MM.1S (cell line): ENCODE measurements around the gene PPP1R14C.

Experiments
- DNase-seq: peaks from one replicate; pipeline ENCODE4 v3.0.0-alpha.2; 2015
- H2AFZ ChIP-seq: fragments of 300-600 bp; sonication (generic); 2 replicates; pipeline ENCODE4 v1.6.0; 2016; ENCODE audit warnings: antibody characterized with exemption, low read length
- H3F3A ChIP-seq: fragments of 300-600 bp; sonication (generic); 2 replicates; pipeline ENCODE4 v1.6.1; 2016; ENCODE audit warnings: mild to moderate bottlenecking, antibody characterized with exemption, low read length, moderate library complexity, mixed read lengths; ENCODE audit not compliant: insufficient read depth
- H3K27ac ChIP-seq: fragments of 300-600 bp; sonication (generic); 2 replicates; pipeline ENCODE4 v1.5.1; 2016; ENCODE audit warnings: mild to moderate bottlenecking, low read length
- H3K27me3 ChIP-seq: fragments of 300-600 bp; sonication (generic); replicated peaks from 2 replicates; pipeline ENCODE4 v1.6.0; 2016; ENCODE audit warnings: low read length; ENCODE audit not compliant: insufficient read depth
- H3K36me3 ChIP-seq: fragments of 300-600 bp; sonication (generic); replicated peaks from 2 replicates; pipeline ENCODE4 v1.6.1; 2016; ENCODE audit warnings: mild to moderate bottlenecking, low read length, mixed read lengths; ENCODE audit not compliant: insufficient read depth
- H3K4me1 ChIP-seq: fragments of 300-600 bp; sonication (generic); 2 replicates; pipeline ENCODE4 v1.6.1; 2016; ENCODE audit warnings: low read length, mixed read lengths
- H3K4me2 ChIP-seq: fragments of 300-600 bp; sonication (generic); 2 replicates; pipeline ENCODE4 v1.6.0; 2016; ENCODE audit warnings: low read depth, low read length
- H3K4me3 ChIP-seq: fragments of 300-600 bp; sonication (generic); 2 replicates; pipeline ENCODE4 v1.5.1; 2016; ENCODE audit warnings: low read length, mixed read lengths
- H3K79me2 ChIP-seq: fragments of 300-600 bp; sonication (generic); 2 replicates; pipeline ENCODE4 v1.6.1; 2016; ENCODE audit warnings: mixed run types, low read length, mixed read lengths
- H3K9ac ChIP-seq: fragments of 300-600 bp; sonication (generic); 2 replicates; pipeline ENCODE4 v1.6.1; 2016; ENCODE audit warnings: low read length, mixed read lengths
- H3K9me2 ChIP-seq: fragments of 300-600 bp; sonication (generic); replicated peaks from 2 replicates; pipeline ENCODE4 v1.6.1; 2016; ENCODE audit warnings: mild to moderate bottlenecking, low read length, mixed read lengths; ENCODE audit not compliant: insufficient read depth
- H3K9me3 ChIP-seq: fragments of 300-600 bp; sonication (generic); replicated peaks from 2 replicates; pipeline ENCODE4 v1.6.1; 2016; ENCODE audit warnings: mild to moderate bottlenecking, low read length, mixed read lengths; ENCODE audit not compliant: insufficient read depth
- H4K20me1 ChIP-seq: fragments of 300-600 bp; sonication (generic); 2 replicates; pipeline ENCODE4 v1.6.1; 2016; ENCODE audit warnings: mild to moderate bottlenecking, low read length, moderate library complexity, mixed read lengths; ENCODE audit not compliant: insufficient read depth
- EZH2 ChIP-seq: fragments of 300-600 bp; sonication (generic); optimal IDR thresholded peaks from 2 replicates; pipeline ENCODE3; 2017; ENCODE audit warnings: low read depth, mild to moderate bottlenecking, antibody characterized with exemption, low read length, mixed read lengths
- EZH2phosphoT487 ChIP-seq: fragments of 300-600 bp; sonication (generic); IDR thresholded peaks from 2 replicates; pipeline ENCODE4 v1.6.1; 2018; ENCODE audit warnings: antibody characterized with exemption, low read length
- TF ChIP-seq, protein P1 (sequence below): fragments of 300-600 bp; sonication (generic); IDR thresholded peaks from 2 replicates; pipeline ENCODE4 v1.5.1; 2016; ENCODE audit warnings: antibody characterized with exemption, low read length, mixed read lengths

The PPP1R14C gene

DNA sequence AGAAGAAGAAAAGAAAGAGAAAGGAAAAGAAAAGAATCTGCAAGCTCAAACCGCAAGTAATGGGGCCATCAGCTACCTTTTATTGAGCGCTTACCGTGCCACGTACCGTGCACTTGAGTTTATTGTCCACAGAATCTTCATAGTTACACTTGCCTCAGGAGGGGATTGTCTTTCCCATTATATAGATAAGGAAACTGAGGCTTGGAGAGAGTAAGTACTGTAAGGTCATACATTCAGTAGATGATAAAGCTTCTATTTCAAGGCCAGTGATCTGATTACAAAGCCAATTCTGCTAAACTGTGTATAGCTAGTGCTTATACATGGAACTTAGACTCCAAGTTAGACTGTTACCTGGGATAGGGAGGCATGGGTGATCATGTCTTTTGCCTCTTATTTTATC lies 115.5 kb downstream of the PPP1R14C start:
- Histone ChIP-seq H2AFZ (no peak overlapping the region), H3K4me3 (no peak overlapping the region), H3K27me3 (no peaks in the 10 kb centered on the region), H3K9ac (no peak overlapping the region), H3K9me3 (no peaks in the 10 kb centered on the region), H3K4me2 (no peak overlapping the region), H3K36me3 (no peaks in the 10 kb centered on the region), H3K79me2 (no peaks in the 10 kb centered on the region), H4K20me1 (no peaks in the 10 kb centered on the region), H3K27ac (no peak overlapping the region), H3K4me1 (no peaks in the 10 kb centered on the region), H3F3A (no peaks in the 10 kb centered on the region), H3K9me2 (no peaks in the 10 kb centered on the region)
- DNase-seq, result no peak
- TF ChIP-seq, protein P1, sequence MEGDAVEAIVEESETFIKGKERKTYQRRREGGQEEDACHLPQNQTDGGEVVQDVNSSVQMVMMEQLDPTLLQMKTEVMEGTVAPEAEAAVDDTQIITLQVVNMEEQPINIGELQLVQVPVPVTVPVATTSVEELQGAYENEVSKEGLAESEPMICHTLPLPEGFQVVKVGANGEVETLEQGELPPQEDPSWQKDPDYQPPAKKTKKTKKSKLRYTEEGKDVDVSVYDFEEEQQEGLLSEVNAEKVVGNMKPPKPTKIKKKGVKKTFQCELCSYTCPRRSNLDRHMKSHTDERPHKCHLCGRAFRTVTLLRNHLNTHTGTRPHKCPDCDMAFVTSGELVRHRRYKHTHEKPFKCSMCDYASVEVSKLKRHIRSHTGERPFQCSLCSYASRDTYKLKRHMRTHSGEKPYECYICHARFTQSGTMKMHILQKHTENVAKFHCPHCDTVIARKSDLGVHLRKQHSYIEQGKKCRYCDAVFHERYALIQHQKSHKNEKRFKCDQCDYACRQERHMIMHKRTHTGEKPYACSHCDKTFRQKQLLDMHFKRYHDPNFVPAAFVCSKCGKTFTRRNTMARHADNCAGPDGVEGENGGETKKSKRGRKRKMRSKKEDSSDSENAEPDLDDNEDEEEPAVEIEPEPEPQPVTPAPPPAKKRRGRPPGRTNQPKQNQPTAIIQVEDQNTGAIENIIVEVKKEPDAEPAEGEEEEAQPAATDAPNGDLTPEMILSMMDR, result no peak
- TF ChIP-seq EZH2, result no peak
- no peak for TF ChIP-seq EZH2phosphoT487

GRCh38 chr6:150260931-150261330 lies 118.1 kb downstream of the PPP1R14C start:
- H3K79me2 ChIP-seq, result no peaks in the 10 kb centered on the region
- TF ChIP-seq EZH2phosphoT487, result no peak
- TF ChIP-seq EZH2, result no peak
- TF ChIP-seq, protein P1, result no peak

GRCh38 chr6:150261997-150262697 lies 119.3 kb downstream of the PPP1R14C start:
- Histone ChIP-seq H3K9ac (no peak overlapping the region), H3K4me2 (no peak overlapping the region), H3K9me2 (no peaks in the 10 kb centered on the region), H4K20me1 (no peaks in the 10 kb centered on the region), H3K36me3 (no peaks in the 10 kb centered on the region), H2AFZ (no peak overlapping the region), H3K4me1 (no peaks in the 10 kb centered on the region), H3K27ac (no peak overlapping the region), H3K27me3 (no peaks in the 10 kb centered on the region), H3K79me2 (no peaks in the 10 kb centered on the region), H3K9me3 (no peaks in the 10 kb centered on the region), H3K4me3 (no peak overlapping the region), H3F3A (no peaks in the 10 kb centered on the region)
- no peak for TF ChIP-seq EZH2
- TF ChIP-seq, protein P1, result no peak
- TF ChIP-seq EZH2phosphoT487, result no peak
- DNase-seq, result no peak

More at GRCh38 chr6:150260931-150261330, 118.1 kb downstream of the PPP1R14C start:
- H4K20me1 ChIP-seq, result no peaks in the 10 kb centered on the region
- no peaks in the 10 kb centered on the region for H3K36me3 ChIP-seq
- H2AFZ ChIP-seq, result no peak overlapping the region
- H3K27me3 ChIP-seq, result no peaks in the 10 kb centered on the region
- no peaks in the 10 kb centered on the region for H3F3A ChIP-seq
- H3K9me2 ChIP-seq, result no peaks in the 10 kb centered on the region
- H3K9me3 ChIP-seq, result no peaks in the 10 kb centered on the region
- H3K4me3 ChIP-seq, result no peak overlapping the region
- H3K9ac ChIP-seq, result no peak overlapping the region
- H3K4me2 ChIP-seq, result no peak overlapping the region
- no peak overlapping the region for H3K27ac ChIP-seq
- no peak for DNase-seq
- H3K4me1 ChIP-seq, result no peaks in the 10 kb centered on the region
